HG03439 (cell line): Measurements from ENCODE around the gene ZC3H8.
"Not testable (repeated sequence)": the region's sequence is repeated elsewhere in the genome, so short reads cannot be mapped to it uniquely, and the experiment has no call there.

Experiments used
- ATAC-seq: cut with Tn5 transposase; IDR thresholded peaks from one replicate; pipeline ENCODE4 v1.9.1; 2021; ENCODE audit warnings: mild to moderate bottlenecking, moderate library complexity; ENCODE audit not compliant: unreplicated experiment

The ZC3H8 gene

DNA sequence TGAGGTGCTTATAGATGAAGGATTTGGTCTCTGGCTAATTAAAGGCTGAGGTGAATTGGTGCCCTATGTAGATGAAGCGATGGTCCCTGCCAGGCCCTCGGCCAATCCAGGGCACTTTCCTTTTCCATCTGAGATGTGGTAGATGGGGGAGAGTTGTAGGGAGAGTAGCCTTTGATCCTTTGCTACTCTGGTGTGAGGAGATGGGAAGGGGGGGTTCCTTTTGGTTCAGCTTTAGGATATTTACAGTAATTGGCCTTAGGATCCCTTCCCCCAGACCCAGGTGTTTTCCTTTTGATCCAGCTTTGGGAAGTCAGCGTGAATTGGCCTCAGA, 5.4 kb upstream of the ZC3H8 start:
- no peak for ATAC-seq

DNA sequence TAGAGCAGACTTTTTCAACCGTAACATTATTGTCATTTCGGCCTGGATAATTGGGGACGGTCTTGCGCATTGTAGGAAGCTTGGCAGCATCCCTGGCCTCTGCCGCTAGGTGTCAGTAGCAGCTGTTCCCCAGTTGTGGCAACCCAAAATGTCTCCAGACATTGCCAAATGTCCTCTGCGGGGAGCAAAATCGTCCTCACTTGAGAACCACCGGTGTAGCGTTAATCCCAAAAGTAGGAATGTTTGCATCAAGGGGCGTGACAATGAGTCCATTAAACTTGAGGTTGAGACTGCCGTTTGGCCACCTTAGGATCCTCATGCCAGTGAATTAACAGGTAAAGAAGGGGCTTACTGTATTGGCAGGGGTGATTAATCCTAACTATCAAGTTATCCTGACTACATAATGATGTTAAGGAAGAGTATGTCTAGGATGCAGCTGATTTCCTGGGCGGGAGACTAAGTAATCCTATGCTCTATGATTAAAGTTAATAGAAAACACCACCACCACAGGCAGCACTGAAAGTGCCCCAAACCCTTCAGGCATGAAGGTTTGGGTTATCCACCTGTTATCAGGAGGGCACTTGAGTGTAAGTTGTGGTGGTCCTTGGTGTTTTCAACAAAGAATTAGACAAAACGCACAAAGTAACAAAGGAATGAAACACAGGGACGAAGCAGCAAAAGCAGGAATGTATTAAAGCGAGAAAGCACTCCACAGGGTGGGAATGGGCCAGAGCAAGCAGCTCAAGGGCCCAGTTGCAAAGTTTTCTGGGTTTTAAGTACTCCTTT, 4.9 kb upstream of the ZC3H8 start:
- ATAC-seq, result peak; percentile 41

DNA sequence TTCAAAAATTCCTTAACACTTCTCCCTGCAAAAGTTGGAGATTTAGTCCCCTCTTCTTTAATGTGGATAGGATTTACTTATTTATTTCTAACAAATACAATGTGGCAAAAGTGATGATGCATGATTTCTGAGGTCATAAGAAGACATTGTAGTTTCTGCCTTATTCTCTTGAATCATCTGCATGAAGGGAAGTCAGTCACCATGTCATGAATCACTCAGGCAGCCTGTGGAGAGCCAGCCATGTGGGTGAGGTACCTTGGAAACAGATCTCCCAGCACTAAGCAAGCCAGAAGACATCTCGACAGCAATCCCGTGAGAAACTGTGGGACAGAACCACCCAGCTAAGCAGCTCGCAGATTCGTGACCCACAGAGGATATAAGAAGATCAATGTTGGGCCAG, 2.7 kb upstream of the ZC3H8 start:
- ATAC-seq, result no peak

DNA sequence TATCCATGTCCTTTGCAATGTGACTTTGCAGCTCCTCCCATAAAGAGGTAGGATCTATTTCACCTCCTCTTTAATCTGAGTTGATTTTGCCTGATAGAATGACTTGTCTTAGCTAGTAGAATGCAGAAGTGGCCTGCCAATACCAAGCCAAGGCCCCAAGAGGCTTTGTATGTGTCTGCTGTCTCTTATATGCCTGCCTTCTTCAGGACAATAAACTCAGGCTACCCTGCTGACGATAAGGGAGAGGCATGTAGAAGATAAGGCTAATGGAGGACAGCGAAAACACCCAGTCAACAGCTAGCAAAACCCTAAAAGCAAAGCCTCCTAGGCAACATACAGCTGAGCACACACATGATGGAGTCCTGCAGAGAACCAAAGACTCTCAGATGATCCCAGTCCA, 1.8 kb upstream of the ZC3H8 start:
- ATAC-seq, result no peak

DNA sequence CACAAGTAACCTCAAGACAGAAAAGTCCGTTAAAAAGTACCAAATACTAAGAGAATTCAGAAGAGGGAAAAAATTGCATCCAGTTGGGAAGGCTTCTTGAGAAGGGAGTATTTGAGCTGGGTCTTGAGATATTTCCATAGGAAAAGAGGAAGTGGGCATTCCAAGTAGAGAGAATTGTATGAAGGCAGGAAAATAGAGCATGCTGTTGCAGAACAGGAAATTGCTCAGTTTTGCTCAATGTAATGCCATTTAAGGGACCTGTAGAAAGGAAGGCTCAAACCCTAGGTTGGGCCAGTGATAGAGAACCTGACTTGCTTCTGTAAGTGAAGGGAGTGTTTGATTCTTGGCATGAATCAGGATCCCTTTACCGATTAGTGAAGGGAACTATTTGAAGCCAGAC, 1.0 kb upstream of the ZC3H8 start:
- no peak for ATAC-seq

DNA sequence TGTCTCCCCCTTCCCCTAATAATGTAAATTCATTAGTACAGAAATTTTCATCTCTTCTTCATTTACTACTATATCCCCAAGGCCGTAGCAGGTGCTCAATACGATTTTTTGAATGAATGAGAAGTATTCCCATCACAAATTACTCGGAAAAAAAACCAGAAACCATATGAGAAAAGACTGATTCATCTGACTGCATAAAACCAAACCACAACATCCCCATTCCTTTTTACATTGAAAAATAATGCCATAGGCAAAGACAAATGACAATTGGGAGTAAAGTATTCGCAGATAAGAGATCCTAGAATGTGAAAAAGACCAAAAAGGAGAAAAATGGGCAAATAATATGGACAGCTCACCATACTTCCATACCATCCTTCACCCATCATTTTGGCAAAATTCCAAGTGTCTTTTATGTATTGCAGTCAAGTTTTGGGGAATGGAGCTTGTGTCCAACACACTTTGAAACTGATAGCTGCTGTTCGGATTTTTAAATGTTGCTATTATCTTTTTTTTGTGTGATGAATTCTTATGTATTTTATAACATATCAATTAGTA, 1.5 kb downstream of the ZC3H8 start:
- no peak for ATAC-seq

DNA sequence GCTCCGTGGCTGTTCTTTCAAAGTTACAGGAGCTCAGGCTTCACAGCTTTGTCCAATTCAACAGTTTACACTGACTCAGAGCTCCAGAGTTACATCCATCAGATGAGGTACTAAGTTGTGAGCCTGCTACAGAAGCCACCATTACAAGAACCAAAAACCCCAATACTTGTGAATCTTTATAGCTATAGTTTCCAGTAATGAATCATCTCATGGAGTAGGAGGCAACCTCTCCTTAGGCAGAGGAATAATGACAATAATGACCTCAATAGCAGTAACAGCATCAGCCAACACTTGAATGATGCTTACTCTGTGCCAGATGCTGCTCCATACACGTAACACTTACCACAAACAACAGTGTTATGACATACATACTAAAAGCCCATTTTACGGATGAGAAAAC, 3.6 kb downstream of the ZC3H8 start:
- ATAC-seq, result no peak

DNA sequence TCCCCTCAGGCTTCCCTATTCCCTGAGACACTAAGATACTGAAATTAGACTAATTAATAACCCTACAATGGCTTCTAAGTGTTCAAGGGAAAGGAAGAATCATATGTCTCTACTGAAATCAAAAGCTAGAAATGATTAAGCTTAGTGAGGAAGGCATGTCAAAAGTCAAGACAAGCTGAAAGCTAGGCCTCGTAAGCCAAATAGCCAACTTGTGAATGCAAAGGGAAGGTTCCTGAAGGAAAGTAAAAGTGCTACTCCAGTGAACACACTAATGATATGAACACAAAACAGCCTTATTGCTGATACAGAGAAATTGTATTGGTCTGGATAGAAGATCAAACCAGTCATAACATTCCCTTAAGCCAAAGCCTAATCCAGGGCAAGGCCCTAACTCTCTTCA, 10.0 kb downstream of the ZC3H8 start:
- ATAC-seq, result no peak

DNA sequence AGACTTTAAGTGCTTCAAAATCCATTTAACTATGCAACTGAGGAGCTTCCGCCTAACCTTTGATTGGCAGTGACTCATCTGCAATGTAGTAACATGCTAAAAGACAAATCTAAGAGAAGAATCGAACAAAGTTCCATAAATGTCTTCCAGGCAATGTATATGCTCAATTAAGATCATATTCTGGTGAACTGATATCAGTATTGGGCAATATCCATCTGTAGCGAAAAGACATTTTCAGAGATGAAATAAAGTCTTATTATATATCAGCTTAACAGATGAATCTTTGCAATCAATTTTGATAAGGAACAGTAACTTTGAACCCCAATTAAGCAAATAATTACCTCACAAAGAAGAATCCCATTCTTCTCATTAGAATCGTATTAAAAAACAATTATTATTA, 11.6 kb downstream of the ZC3H8 start:
- no peak for ATAC-seq

DNA sequence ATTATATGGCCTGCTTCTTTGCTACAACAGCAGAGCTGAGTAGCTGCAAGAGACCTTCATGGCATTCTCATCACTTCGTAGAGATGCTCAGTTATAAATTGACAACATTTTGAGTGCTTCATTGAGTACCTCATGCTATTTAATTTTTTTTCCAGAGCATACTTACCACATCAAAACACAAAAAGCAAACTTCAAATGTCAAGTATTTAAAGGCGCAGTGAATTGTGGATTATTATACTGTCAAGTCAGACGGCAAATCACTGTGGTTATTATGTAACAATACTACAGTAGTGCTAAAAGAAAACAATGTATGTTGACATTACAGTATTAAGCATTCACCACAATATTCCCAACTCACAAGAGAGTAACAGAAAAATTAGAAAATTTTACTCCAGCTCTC, 12.5 kb downstream of the ZC3H8 start:
- ATAC-seq, result no peak

DNA sequence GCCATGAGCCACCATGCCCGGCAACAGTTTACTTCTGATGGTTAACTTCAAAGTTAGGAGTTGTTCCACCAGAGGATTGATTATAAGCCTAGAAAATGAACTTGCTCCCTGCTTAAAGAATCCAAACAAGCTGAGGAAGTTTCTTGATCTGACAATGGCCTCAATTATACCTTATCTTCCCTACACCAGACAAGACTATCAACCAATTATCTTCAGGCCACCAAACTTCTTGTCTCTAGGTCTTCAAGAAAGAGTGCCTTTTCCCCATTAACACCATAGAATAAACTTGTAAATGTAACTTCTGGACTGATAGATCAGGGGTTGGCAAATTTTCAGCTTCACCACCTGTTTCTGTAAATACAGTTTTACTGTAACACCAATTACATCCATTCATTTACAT, 15.0 kb downstream of the ZC3H8 start:
- no peak for ATAC-seq

DNA sequence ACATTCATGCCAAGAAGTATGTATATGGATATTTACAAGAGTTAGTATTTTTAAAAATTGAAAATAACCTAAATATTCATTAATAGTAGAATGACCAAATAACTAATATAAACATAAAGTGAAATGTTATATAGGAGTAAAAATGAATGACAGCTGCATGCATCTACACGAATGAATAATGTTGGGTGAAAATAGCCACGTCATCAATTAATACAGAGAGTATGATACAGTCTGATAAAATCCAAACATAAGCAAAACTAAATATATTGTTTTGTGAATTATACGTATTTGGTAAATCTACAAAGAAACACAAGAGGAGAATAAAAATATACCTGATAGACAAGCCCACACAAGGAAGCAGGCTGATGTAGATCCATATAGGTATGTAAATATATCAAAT, 24.5 kb downstream of the ZC3H8 start:
- no peak for ATAC-seq

DNA sequence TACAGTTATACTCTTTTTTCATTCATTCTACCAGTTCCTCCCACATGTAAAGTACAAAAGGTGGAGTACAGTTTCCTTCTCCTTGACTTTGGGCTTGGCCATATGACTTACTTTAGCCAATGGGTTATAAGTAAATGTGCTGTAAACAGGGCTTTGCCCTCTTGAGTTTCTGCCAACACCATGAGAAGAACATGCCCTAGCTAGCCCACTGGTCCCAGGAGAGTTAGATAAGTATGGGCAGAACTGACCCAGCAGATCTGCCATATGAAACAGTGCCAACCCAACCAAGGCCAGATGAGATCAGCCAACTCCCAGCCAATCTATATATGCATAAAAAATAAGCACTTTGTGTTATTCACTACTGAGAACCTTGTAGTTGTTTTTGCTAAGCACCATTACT, 25.5 kb downstream of the ZC3H8 start:
- no peak for ATAC-seq

DNA sequence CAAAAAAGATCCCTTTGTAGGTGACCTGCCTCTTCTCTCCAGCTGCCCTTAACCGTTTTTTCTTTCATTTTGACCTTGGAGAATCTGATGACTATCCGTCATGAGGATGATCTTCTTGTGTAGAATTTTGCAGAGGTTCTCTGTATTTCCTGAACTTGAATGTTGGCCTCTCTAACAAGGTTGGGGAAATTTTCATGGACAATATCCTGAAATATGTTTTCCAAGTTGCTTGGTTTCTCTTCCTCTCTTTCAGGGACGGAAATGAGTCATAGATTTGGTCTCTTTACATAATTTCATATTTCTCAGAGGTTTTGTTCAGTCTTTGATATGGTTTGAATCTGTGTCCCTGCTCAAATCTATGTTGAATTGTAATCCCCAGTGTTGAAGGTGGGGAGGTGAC, 34.0 kb downstream of the ZC3H8 start:
- ATAC-seq, result no peak

DNA sequence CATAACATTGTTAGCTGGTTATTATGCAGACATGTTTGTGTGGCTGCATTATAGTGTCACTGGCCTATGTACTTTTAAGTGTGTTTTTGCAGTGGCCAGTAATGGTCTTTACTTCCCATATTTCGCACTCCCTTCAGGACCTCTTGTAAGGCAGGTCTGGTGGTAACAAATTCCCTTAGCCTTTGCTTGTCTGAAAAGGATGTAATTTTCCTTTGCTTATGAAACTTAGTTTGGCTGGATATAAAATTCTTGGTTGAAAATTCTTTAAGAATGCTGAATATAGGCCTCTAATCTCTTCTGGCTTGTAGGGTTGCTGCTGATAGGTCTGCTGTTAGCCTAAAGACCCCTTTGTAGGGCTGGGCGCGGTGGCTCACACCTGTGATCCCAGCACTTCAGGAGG, 34.7 kb downstream of the ZC3H8 start:
- no peak for ATAC-seq

DNA sequence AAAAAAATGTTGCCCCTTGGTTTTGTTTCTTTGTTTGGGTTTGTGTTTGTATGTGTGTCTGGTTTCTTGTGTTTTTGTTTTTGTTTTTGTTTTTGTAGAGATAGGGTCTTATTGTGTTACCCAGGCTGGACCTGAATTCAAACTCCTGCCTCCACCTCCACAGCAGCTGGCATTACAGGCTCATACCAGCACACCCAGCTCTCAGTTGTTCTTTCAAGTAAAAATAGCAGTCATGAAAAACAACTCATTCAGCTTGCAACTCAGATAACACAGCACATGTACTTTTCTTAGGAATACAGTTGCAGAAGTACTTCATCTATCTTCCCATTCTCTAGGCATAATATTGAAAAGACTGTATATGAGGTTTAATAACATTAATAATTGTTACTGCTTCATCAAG, 37.0 kb downstream of the ZC3H8 start:
- no peak for ATAC-seq

DNA sequence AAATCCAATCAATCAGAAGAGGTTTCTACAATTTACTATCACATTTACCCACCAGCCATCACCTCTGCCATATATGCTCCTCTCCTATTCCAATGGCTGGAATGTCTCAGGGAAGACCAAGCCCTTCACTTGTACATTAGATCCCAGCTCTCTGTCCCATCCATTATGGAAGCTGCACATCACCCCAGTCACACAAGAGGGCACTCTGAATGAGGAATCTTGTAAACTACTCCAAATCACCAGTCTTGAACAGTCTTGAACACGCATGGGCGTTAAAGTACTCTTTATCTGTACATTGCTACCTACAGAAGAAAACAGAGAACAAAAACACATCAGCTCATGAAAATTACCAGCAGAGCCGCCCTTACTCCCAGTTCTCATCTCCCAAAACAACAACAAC, 38.7 kb downstream of the ZC3H8 start:
- no peak for ATAC-seq

DNA sequence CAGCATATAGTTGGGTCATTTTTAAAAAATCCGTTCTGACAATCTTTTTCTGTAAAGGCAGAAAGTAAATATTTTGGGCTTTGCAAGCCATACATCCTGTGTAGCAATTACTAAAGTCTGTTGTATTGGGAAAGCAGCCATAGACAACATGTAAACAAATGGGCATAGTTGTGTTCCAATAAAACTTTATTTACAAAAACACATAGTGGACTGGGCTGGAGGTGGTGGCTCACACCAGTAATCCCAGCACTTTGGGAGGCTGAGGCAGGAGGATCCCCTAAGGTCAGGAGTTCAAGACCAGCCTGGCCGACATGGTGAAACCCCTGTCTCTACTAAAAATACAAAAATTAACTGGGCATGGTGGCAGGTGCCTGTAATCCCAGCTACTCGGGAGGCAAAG, 46.9 kb downstream of the ZC3H8 start:
- not testable (repeated sequence) for ATAC-seq

DNA sequence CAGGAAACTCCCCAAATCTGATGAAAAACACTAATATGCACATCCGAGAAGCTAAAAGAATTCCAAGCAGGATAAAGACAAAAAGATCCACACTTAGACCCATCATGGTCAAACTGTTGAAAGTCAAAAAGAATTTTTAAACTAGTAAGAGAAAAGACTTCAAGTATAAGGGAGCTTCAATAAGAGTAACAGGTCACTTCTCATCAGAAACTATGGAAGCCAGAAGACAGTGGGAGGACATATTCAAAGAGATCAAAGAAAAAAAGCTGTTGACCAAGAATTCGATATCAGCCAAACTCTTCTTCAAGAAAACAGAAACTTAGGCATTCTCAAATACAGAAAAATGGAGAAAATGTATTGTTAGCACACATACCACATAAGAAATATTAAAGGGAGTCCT, 50.4 kb downstream of the ZC3H8 start:
- ATAC-seq, result no peak

DNA sequence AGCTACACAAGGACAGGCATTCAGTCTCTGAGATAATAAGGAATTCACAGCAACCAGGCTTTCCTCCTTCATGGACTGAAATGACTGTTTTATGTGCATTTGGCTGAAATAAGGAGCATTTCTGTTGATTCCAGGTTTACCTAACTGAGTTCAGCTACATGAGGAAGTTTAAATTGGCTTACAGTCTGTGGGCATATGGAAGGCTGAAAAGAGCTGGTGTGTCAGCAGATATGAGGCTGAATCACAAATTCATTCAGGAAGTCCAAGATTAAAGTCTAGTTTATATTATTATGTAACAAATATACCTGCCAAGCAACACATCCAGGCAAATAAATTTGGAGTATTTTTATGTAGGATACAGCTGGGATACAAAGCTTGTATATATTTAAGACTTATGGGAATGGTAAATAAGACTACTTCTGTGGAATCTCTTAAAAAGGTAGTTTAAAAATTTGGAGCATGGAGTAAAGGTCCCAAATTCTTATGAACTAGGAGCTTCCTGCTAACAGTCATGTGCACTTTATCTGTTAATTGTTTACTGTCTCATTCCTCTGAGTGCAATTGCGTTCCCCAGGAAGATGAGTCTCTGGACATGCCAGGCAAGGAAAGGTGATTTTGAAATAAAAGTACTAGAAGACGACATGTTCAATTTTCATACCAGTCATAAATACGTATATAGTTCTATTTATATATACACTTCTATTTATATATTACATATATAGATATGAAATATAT, 53.0 kb downstream of the ZC3H8 start:
- ATAC-seq, result no peak

DNA sequence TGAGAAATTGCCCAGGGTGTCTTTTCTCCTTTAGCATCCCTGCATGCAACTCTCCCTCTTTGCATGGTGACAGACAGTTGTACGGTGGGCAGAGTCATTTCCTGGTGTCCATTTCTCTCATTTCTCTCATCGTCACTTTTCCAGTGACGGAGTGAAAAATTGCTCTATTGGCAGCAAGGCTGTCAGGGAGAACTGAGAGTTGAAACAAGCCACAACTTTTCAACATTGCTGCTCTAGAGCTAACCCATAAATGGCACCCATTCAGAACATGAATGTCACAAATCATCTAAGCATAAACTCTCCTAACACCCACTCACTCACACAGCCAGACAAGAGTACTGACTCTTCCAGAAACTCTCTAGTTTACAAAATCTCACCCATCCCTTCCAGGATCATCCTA, 55.7 kb downstream of the ZC3H8 start:
- ATAC-seq, result no peak

DNA sequence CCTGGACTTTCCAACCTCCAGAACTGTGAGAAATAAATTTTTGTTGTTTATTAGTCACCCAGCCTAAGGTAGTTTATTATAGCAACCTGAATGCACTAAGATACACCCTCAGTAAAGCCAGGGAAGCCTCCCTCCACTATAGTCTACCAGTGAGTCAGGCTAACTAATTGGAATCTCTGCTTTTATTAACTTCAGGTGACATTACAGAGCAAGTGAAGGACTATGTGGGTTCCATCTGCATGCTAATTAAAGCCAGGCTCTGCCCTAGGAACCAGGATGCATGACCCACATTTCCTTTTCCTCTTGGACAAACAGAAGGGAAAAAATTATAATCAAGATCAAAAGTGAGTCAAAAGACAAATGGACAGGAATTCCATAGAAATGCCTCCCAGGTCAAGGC, 56.1 kb downstream of the ZC3H8 start:
- no peak for ATAC-seq

DNA sequence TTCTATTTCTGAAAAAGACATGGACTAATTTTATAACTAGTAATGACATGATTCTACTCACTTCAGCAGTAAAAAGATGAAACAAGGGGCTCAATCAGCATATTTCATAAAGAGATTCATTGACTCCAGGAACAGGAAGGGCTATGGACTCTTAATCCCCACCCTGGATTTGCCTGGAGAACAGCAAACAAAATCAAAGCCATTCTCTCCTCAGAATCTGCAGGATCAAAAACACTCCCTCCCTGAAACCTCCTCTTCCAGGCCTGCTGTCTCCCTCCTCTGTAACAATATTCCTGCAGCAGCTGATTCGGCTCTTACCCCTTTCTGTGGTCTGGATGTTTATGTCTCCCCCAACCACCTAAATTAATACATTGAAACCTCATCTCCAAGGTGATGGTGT, 57.0 kb downstream of the ZC3H8 start:
- no peak for ATAC-seq
